Endodermal cell (in vitro differentiated cells): Measurements from ENCODE around the gene PCNX1. TPM values are rescaled to one million over a fixed set of nuclear protein-coding genes. Genes with fewer than 3 reads are reported as not detected.

Experiments
- DNase-seq: peaks from one replicate; pipeline ENCODE4 v3.0.0-alpha.2; 2017
- H3K27ac ChIP-seq: 2 replicates; pipeline ENCODE4 v1.5.1; 2013; ENCODE audit warnings: mild to moderate bottlenecking, low read depth, low read length, moderate library complexity
- H3K27me3 ChIP-seq: 2 replicates; pipeline ENCODE4 v1.6.1; 2013; ENCODE audit warnings: mild to moderate bottlenecking, low read length, moderate library complexity; ENCODE audit not compliant: insufficient read depth, control insufficient read depth, poor library complexity, severe bottlenecking
- H3K36me3 ChIP-seq: 2 replicates; pipeline ENCODE4 v1.7.0; 2013; ENCODE audit warnings: mild to moderate bottlenecking, low read length, moderate library complexity; ENCODE audit not compliant: control insufficient read depth, insufficient read depth
- H3K4me1 ChIP-seq: one replicate; pipeline ENCODE4 v1.7.0; 2013; ENCODE audit warnings: low read length; ENCODE audit not compliant: control insufficient read depth, insufficient read depth
- H3K4me3 ChIP-seq: 2 replicates; pipeline ENCODE4 v1.5.1; 2013; ENCODE audit warnings: mild to moderate bottlenecking, low read length, moderate library complexity
- H3K9ac ChIP-seq: 2 replicates; pipeline ENCODE4 v1.6.1; 2013; ENCODE audit warnings: mild to moderate bottlenecking, low read length, moderate library complexity; ENCODE audit not compliant: poor library complexity, severe bottlenecking; ENCODE audit errors: extremely low read depth
- H3K9me3 ChIP-seq: 2 replicates; pipeline ENCODE4 v1.6.1; 2013; ENCODE audit warnings: mild to moderate bottlenecking, low read length, moderate library complexity; ENCODE audit not compliant: control insufficient read depth
- H3K27ac Mint-ChIP-seq: 2 replicates; pipeline ENCODE4 v1.8.0; 2020; ENCODE audit warnings: mixed read lengths
- H3K27me3 Mint-ChIP-seq: 2 replicates; pipeline ENCODE4 v1.8.0; 2021; ENCODE audit warnings: mild to moderate bottlenecking, mixed read lengths; ENCODE audit not compliant: insufficient read depth
- H3K36me3 Mint-ChIP-seq: 2 replicates; pipeline ENCODE4 v1.8.0; 2020; ENCODE audit warnings: low read depth, mixed read lengths
- H3K4me1 Mint-ChIP-seq: 2 replicates; pipeline ENCODE4 v1.8.0; 2020; ENCODE audit warnings: mixed read lengths
- H3K4me3 Mint-ChIP-seq: 2 replicates; pipeline ENCODE4 v1.8.0; 2020; ENCODE audit warnings: mild to moderate bottlenecking, moderate library complexity, mixed read lengths
- H3K9me3 Mint-ChIP-seq: 2 replicates; pipeline ENCODE4 v1.8.0; 2020; ENCODE audit warnings: mild to moderate bottlenecking, mixed read lengths
- WGBS, 2 experiments: methylation state at CpG; one replicate each; pipeline versions ENCODE4 v1.1.5 to v1.1.7; 2013; ENCODE audit warnings: missing lambda C conversion rate in 2 of 2, mixed read lengths in 1 of 2; ENCODE audit not compliant: insufficient coverage in 1 of 2, insufficient read length in 1 of 2; 5-methylcytosine and 5-hydroxymethylcytosine counted together
- total RNA-seq, 2 donors: library from RNA; stranded (reverse); fragmentation: NEBNext Ultra II Directional in 1 of 2; extraction: Animal tissue kit (Norgen Biotek cat#: 25700) in 1 of 2; gene quantifications; 2 replicates in 1 of 2; 3 replicates in 1 of 2; pipeline ENCODE4 v1.2.1, GENCODE V29; 2021
- TF ChIP-seq, protein P1 (sequence below): fragments of 200-600 bp; sonication (generic); conservative IDR thresholded peaks from 2 replicates; pipeline ENCODE4 v1.5.0; 2021; ENCODE audit warnings: antibody characterized with exemption, mild to moderate bottlenecking

Gene PCNX1
- total RNA-seq, 2 donors from 2014 or later, result 68.2 TPM

DNA sequence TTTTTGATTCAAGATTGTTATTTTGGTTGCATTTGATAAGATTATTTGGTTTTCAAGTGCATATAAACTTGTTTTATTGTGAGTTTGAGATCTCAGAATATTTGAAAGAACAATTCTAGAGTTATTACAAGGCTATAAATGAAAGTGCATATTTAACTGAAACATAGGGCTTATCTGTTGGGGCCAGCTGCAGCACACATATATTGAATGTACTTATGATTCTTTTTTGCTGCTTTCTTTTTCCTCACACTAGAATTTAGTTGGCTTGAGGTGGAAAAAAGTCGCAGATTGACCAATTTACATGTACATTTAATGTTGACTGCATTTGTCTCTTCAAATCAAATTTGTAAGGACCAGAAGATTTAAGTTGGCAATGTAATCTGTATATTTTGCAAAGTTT is 88.0 kb downstream of the PCNX1 start:
- no peaks in the 10 kb centered on the region for H3K4me1 ChIP-seq
- no peaks in the 10 kb centered on the region for H3K27me3 ChIP-seq
- no peaks in the 10 kb centered on the region for H3K9me3 Mint-ChIP-seq
- DNase-seq, result no peak
- no peaks in the 10 kb centered on the region for H3K9me3 ChIP-seq
- no peak overlapping the region for H3K9ac ChIP-seq
- H3K36me3 ChIP-seq, result peaks cover 13% of the 10 kb centered on the region
- peaks cover 20% of the 10 kb centered on the region for H3K36me3 Mint-ChIP-seq
- no peak overlapping the region for H3K27ac Mint-ChIP-seq
- H3K27ac ChIP-seq, result no peak overlapping the region
- peaks cover 4% of the 10 kb centered on the region for H3K4me1 Mint-ChIP-seq
- TF ChIP-seq, protein P1, sequence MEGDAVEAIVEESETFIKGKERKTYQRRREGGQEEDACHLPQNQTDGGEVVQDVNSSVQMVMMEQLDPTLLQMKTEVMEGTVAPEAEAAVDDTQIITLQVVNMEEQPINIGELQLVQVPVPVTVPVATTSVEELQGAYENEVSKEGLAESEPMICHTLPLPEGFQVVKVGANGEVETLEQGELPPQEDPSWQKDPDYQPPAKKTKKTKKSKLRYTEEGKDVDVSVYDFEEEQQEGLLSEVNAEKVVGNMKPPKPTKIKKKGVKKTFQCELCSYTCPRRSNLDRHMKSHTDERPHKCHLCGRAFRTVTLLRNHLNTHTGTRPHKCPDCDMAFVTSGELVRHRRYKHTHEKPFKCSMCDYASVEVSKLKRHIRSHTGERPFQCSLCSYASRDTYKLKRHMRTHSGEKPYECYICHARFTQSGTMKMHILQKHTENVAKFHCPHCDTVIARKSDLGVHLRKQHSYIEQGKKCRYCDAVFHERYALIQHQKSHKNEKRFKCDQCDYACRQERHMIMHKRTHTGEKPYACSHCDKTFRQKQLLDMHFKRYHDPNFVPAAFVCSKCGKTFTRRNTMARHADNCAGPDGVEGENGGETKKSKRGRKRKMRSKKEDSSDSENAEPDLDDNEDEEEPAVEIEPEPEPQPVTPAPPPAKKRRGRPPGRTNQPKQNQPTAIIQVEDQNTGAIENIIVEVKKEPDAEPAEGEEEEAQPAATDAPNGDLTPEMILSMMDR, result no peak
- H3K4me3 ChIP-seq, result no peak overlapping the region
- no peaks in the 10 kb centered on the region for H3K27me3 Mint-ChIP-seq
- 91 to 100% methylated on average over 1 of the region's 1 CpG for WGBS, 2 experiments
- H3K4me3 Mint-ChIP-seq, result no peak overlapping the region

DNA sequence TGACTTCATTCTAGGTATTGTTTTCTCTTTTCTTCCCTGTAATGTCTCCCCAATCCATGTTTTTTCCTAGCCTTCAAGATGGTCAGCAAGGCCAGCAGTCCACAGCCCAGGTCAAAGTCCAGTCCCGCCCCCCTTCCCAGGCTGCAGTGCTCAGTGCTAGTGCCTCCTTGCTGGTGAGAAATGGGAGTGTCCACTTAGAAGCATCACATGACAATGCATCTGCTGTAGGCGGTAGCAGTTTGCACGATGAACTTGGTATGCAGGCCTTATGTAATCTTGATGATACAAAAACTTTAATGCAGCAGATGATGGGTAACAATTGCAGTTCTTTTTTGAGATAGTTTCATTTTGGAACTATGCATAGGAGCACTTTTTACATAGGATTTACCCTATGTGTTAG is 88.4 kb downstream of the PCNX1 start:
- Mint-ChIP-seq H3K36me3 (peaks cover 18% of the 10 kb centered on the region), H3K27ac (peak overlapping the region; percentile 50), H3K4me3 (no peak overlapping the region), H3K9me3 (no peaks in the 10 kb centered on the region), H3K27me3 (no peaks in the 10 kb centered on the region), H3K4me1 (peaks cover 4% of the 10 kb centered on the region)
- Histone ChIP-seq H3K4me1 (no peaks in the 10 kb centered on the region), H3K36me3 (peaks cover 12% of the 10 kb centered on the region), H3K4me3 (no peak overlapping the region), H3K9ac (no peak overlapping the region), H3K27ac (no peak overlapping the region), H3K9me3 (no peaks in the 10 kb centered on the region), H3K27me3 (no peaks in the 10 kb centered on the region)
- TF ChIP-seq, protein P1, result no peak
- peak; percentile 76 for DNase-seq
- 93 to 95% methylated on average over 2 to 3 of the region's 3 CpGs for WGBS, 2 experiments

DNA sequence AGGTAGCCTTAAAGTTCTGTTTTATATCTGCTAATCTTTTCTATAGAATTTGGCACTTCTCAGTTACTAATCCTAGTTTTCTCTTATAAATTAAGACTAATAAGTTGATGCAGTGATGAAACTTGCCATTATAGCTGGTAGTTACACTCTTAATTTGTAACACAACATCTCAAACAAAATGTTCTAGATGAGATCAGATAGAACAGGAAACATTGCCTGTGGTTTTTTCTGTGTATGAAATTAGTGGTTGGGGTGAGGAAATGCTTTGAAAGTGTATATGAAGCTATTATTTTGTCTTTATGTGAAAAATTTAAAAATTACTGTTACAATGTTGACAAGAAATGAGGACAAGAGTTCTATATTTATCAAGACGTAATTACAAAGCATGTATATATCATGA is 91.9 kb downstream of the PCNX1 start:
- H3K9me3 ChIP-seq, result no peaks in the 10 kb centered on the region
- WGBS, 2 experiments, result 100% methylated on average over 1 of the region's 1 CpG; no CpG with 5 or more reads in 1 of the 2 experiments
- H3K27me3 Mint-ChIP-seq, result no peaks in the 10 kb centered on the region
- no peak overlapping the region for H3K9ac ChIP-seq
- DNase-seq, result no peak
- H3K27ac ChIP-seq, result no peak overlapping the region
- H3K4me3 ChIP-seq, result no peak overlapping the region
- TF ChIP-seq, protein P1, result no peak
- no peaks in the 10 kb centered on the region for H3K4me1 ChIP-seq
- peaks cover 20% of the 10 kb centered on the region for H3K36me3 ChIP-seq
- H3K27me3 ChIP-seq, result no peaks in the 10 kb centered on the region
- no peak overlapping the region for H3K27ac Mint-ChIP-seq
- H3K4me3 Mint-ChIP-seq, result no peak overlapping the region
- H3K4me1 Mint-ChIP-seq, result peaks cover 4% of the 10 kb centered on the region
- peaks cover 31% of the 10 kb centered on the region for H3K36me3 Mint-ChIP-seq
- no peaks in the 10 kb centered on the region for H3K9me3 Mint-ChIP-seq
